ENCODE results near the gene RMI1.
"Not testable (repeated sequence)": the region's sequence is repeated elsewhere in the genome, so short reads cannot be mapped to it uniquely, and the experiment has no call there.

The RMI1 gene

DNA sequence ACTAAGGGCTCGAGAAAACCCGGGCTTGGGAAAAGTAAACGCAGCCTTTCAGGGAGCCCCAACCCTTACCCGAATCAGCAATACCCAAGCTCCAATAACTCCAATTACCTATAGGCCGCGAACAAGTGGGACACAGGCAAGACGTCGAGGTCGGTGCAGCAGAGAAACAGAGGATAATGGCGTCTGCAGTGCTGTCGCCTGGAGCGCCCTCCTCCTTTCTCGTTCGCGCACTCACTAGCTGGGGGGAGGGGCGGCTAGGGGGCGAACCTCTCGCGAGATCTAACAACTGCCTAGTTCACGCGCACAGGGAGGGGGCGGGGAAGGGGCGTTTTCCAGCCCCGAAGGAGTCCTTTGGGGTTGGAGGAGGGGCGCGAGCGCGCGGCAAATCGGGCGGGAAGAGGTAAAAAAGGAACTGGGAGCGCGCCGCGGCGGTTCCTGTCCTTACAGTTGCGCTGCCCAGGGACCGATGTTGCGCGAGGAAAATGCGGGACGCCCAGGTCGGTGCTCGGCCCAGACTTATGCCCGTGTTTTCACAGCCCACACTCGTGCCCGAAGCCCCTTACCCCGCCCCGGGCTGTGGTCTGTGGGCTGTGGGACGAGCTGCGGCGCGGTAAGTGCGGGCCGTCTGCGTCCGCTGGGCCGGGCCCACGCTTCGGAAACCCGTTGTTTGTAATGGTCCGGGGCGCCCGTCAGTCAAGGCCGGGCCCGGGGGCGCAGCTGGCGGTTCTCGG lies at the start of gene RMI1:
TSS of gene RMI1 (plus strand) at position 411 of the 731 bp plus-strand sequence. CDS start 20,182 bp downstream, outside the sequence.
- DNase-seq, result peak; percentile 89 to 100 (median 98)

- no peak for DNase-seq
These were observed 49.7 kb upstream of the RMI1 start for GRCh38 chr9:83930881-83931280.

DNA sequence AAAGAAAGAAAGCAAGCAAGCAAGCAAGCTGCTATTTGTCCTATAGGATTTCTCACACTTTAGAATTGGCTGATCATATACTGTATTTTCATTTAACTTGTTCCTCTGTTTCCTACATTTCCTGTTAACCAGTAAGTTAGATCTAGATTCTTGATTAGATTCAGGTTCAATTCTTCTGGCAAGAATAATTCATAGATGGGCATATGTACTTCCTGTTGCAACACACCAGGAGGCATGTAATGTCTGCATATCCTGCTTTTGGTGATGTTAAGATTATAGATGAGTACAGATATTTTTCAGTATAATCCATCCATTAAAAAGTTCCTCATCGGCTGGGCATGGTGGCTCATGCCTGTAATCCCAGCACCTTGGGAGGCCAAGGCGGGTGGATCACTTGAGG lies 48.6 kb upstream of the RMI1 start:
- DNase-seq, result no peak

DNA sequence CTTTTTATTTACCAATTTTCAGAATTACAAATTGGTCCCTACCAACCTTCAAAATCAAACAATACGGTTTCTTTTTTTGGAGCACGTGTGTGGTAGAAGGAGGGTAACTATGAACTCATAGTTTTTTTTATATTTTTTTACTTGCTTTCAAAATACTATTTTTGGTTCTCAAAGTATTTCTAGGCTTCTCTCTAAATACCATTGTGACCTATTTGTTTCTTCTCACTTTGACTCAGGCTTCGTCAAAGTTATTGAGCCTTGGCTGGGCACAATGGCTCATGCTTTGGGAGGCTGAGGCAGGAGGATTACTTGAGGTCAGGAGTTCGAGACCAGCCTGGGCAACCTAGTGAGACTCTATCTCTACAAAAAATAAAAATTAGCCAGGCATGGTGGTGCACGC lies 47.8 kb upstream of the RMI1 start:
- no peak for DNase-seq

- no peak for DNase-seq
These were observed 46.8 kb upstream of the RMI1 start for GRCh38 chr9:83933790-83934189.

DNA sequence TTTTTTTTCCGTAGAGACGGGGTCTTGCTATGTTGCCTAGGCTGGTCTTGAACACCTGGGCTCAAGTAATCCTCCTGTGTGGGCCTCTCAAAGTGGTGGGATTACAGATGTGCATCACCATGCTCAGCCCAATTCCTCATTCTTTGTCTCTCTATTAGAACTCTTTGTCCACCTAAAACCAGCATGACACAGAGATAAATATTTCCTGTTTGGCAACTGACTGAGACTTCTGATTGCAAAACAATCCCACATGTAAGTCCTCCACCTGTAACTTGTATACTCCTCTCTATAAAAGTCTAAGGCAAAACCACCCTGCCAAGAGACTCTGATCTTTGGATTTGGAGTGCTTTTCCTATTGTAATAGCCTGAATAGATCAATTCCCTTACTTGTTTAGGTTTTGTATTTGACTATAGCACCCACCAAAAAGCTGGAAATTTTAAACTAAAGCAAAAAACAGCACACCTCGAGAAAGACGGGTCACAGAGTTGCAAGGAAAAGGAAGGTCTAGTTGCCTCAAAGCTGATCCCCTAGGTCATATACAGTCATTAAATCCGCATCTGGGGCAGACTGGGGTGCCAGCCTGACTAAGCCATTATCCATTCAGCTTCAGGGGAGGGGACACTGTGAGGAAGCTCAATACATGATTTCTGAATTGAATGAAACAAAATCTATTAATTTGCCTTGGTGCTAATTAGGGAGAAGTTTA lies 45.9 kb upstream of the RMI1 start:
- no peak for DNase-seq

GRCh38 chr9:83935276-83935935 lies 45.2 kb upstream of the RMI1 start:
- no peak for DNase-seq

GRCh38 chr9:83936523-83936922 lies 44.1 kb upstream of the RMI1 start:
- no peak for DNase-seq

GRCh38 chr9:83937861-83938455 lies 42.6 kb upstream of the RMI1 start:
- DNase-seq, result peak in 7 of 58 donors; percentile 2 to 37 (median 6)

- no peak for DNase-seq
These were observed 39.9 kb upstream of the RMI1 start for GRCh38 chr9:83940590-83941303.

DNA sequence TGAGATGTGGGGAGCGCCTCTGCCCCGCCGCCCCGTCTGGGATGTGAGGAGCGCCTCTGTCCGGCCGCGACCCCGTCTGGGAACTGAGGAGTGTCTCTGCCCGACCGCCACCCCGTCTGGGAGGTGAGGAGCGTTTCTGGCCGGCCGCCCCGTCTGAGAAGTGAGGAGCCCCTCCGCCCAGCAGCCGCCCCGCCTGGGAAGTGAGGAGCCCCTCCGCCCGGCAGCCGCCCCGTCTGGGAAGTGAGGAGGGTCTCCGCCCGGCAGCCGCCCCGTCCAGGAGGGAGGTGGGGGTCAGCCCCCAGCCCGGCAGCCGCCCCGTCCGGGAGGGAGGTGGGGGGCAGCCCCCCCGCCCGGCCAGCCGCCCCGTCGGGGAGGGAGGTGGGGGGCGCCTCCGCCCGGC lies 32.5 kb upstream of the RMI1 start:
- not testable (repeated sequence) for DNase-seq

- peak in 23 of 58 donors; percentile 7 to 64 (median 39) for DNase-seq
These were observed 24.5 kb upstream of the RMI1 start for GRCh38 chr9:83956086-83956435.

DNA sequence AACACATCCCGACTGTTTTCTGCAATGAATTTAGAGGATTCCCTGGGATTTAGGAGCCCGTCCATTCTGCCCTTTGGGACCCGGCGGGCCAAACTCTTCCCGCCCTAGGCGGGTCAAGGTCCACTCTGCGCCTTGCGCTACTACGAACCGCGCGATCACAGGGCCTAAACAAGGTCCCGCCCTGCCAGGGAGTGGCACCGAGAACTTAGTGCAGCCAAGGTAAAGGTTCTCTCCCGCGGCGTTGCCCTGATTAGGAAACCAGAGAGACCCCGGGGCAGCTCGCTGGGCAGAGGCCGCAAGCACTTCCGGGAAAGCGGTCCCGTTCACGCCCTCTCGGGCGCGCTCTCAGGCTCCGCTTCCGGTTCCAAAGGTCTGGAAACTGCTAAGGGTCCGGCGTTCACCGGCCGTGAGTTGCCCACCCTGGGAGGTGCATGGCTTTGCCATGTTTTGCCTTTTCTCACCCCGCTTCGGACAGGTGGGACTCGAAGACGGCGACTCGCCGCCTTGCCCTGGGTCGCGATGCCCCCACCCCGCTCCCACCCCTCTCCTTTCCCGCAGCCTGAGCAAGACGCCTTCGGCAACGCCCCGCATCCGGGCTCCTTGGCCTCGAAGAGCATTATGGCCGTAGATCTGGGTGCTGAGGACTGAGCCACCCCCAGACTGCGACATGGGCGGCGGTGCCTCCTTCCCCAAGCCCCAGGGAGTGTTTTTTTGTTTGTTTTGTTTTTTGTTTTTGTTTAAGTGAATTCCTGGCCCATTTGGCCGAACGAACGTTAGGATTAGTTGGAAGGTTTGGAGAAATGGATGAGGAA lies 24.0 kb upstream of the RMI1 start:
- peak in 57 of 58 donors; percentile 12 to 91 (median 67) for DNase-seq

- no peak for DNase-seq
These were observed 23.4 kb upstream of the RMI1 start for GRCh38 chr9:83957248-83957513.

GRCh38 chr9:83959061-83959460 lies 21.5 kb upstream of the RMI1 start:
- DNase-seq, result no peak

DNA sequence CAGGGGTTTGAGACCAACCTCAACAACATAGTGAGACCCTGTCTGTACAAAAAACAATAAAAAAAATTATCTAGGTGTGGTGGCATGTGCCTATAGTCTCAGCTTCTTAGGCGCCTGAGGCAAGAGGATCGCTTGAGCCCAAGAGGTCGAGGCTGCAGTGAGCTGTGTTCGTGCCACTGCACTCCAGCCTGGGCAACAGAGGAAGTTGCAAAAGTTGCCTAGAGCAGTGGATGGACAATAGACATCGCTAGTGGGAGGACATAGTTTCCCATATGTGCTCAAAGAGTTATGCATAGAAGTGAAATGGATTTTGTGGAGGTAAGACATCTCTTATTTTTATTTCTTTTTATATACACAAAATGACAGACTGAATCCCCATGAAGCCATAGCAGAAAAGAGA lies 19.6 kb upstream of the RMI1 start:
- DNase-seq, result no peak

DNA sequence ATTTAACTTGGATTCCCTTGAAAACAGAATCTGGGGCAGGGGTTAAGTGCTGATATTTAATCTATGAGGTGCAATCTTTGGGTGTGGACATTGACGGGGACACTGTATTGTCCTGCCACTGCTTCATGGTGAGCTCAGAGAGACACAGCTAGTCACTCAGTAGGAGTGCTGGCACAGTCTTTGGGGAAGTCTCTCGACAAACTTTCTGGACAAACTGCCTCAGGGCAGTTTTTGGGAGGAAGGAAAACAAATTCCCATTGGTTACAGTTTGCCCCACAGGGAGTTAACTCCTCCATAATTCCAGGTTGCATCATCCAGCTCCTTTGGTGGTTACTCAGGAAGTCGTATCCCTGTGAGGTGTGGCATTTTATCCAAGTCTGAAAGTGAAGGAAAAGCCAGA lies 18.4 kb upstream of the RMI1 start:
- DNase-seq, result no peak

DNA sequence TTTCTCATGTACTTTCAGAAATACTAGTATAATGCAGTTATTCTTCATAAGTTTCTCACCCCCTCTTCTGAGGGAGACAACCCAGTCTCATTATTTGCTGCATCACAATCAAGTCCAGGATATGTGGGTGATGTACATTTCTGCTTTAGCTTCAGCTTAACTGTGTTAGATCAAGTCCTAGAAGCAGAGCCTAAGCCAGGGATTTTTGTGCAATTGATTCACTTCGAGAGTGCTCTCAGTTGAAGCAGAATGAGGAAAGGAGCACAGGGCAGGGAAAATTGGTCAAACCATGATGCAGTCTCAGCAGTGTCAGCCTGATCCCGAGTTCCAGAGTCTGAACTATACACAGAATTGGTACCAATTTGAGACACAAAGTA lies 15.6 kb upstream of the RMI1 start:
- no peak for DNase-seq

GRCh38 chr9:83965350-83966208 lies 15.0 kb upstream of the RMI1 start:
- DNase-seq, result no peak

DNA sequence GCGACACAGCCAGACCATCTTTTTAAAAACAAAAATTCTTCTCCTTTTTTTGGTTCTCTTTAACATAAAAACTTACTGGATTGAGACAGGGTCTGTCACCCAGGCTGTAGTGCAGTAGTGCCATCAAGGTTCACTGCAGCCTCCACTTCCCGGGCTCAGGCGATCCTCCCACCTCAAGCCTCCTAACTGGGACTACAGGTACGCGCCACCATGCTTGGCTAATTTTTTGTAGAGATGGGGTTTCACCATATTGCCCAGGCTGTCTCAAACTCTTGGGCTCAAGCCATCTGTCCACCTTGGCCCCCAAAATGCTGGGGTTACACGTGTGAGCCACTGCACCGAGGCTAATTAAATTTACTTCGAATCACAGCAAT lies 14.4 kb upstream of the RMI1 start:
- DNase-seq, result no peak

Measured in anterior cingulate cortex (tissue), 58 donors.